Kasumi-1 (cell line): ENCODE results near the gene CPO.
"Not testable (repeated sequence)": the region's sequence is repeated elsewhere in the genome, so short reads cannot be mapped to it uniquely, and the experiment has no call there.

Experiments
- DNase-seq, 2 experiments: peaks; one replicate each; lab custom pipeline; 2025; lab: John Stamatoyannopoulos, UW

Gene CPO

DNA sequence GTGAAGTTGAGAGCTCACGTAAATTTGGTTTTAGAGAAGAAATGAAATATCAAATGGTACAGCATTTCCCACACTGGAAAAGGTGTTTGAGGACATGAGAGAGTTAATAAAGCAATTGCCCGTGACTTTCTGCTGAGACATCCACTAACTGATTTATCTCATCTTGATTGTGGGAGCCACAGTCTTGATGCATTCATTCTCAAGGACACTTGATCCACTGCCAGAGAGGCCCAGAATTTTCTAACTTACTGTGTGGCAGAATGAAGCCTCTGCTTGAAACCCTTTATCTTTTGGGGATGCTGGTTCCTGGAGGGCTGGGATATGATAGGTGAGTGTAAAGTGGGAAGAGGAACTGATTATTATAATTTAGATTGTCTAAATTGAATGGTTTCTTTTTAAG lies at the start of gene CPO:
Gene CPO, plus strand, starts transcription at position 179 of the 400 bp plus-strand sequence. Its CDS starts 82 bp downstream, at position 261.
- DNase-seq: no peak

- DNase-seq: no peak
Observed at GRCh38 chr2:206890179-206890578, 49.1 kb upstream of the CPO start.

DNA sequence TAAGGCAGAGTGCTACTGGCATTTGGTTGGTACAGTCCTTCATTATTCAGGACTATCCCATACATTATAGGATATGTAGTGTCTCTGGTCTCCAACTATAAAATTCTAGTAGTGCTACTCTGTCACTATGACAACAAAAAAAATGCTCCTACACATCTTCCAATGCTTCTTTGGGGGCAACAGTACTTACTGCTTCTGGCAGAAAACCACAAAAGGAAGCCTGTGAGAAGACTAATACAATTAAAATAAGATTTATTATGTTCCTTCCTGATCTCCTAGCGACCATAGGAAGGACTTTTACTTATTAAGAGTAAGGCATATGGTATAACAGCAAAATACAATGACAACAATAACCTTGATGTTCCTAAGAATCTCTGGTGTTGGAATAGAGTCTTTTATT lies 48.4 kb upstream of the CPO start:
- peak in 1 of 2 experiments; percentile 19 for DNase-seq

GRCh38 chr2:206915121-206915520 lies 24.2 kb upstream of the CPO start:
- DNase-seq: peak in 1 of 2 experiments; percentile 20

- DNase-seq: no peak
Observed at GRCh38 chr2:206918263-206918662, 21.1 kb upstream of the CPO start.

- no peak for DNase-seq
Observed at GRCh38 chr2:206920310-206920709, 19.0 kb upstream of the CPO start.

DNA sequence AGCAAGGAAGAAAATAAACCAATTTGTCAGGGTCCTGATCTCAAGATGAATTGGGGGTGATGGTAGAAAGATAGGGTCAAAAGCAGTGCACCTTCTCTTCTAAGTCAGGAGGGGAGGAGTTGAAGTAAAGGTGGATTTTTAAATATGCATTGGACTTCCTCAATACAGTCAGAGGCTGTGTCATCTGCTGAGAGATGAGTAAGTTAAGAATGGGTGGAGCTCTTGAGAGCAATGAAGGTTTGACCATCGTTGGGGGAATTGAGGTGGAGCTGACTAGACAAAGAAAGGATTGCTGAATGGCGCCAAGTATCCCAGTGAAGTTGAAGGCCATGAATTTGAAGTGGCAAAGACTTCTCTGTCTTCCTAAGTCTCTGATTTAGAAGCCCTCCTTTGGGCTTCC lies 18.4 kb upstream of the CPO start:
- DNase-seq: no peak

DNA sequence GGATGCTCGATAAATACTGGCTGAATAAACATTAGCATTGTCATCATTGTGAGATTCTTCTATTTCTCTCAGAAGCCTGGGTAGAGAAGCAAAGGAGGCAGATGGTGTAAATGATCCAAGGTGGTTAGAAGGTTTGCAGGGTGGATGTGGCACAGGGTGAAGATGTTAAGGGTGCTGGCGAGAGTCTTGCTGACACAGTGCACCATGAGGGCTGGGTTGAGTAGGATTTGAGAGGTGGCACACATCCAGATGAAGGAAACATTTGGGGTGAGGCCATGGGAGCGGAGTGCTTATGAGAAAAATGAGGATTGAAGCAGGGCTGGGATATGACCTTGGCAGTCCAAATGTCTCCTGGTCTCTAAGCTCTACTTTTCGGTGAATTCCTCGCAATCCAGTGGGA lies 17.8 kb upstream of the CPO start:
- no peak for DNase-seq

- no peak for DNase-seq
Observed at GRCh38 chr2:206935991-206936842, 3.1 kb upstream of the CPO start.

DNA sequence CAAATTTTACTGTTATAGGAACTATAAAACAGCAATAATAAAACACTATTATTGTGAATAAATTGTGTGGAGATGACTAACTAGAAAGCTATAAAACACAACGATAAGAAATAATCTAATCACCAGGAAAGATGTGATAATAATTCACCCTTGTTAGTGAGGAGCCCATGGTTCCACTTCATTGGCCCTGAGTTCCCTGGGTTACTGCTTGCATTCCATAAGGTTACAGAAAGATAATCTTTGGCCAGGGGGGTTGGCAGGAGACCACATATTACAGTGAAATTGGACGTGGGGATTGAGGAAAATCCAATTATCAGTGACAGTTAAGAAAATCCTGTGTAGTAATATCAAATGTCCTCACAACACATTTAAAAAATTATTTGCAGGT lies 2.5 kb upstream of the CPO start:
- no peak for DNase-seq

DNA sequence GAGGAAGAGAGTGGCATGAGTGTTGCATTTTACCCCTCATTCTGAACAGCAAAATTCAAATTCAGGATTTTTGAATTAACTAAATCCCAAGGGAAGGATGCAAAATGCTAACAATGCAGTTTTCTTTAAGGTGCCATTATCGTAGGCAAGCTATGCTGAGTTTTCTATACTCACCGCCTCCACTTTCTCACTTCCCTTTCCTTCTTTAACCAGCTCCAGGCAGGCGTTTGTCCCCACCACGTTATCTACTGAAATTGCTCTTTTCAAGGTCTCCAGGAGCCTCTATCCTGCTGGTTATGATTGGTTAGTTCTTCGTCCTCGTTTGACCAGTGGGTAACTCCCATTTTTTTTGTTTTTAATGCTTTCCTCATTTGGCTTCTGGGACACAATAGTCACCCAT lies 1.8 kb upstream of the CPO start:
- no peak for DNase-seq

DNA sequence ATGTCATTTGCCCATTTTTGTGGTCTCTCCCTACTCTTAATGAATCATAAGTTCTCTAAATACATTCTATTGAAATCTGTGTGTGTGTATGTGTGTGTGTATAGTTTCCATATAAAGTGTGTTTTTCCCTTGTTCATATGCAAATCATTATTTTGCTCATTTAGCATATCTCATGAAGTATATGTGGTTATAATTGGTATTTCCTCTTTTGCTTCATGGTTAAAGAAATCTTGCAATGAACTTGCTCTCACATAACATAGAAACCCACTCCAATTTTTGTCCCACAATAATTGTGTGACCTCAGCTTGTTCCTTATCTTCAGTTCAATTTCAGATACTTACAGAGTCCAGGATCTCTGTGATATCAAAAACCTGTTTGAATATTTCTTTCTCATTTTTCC lies 1.2 kb downstream of the CPO start:
- no peak for DNase-seq

GRCh38 chr2:206942592-206943478 lies 3.5 kb downstream of the CPO start:
- no peak for DNase-seq

DNA sequence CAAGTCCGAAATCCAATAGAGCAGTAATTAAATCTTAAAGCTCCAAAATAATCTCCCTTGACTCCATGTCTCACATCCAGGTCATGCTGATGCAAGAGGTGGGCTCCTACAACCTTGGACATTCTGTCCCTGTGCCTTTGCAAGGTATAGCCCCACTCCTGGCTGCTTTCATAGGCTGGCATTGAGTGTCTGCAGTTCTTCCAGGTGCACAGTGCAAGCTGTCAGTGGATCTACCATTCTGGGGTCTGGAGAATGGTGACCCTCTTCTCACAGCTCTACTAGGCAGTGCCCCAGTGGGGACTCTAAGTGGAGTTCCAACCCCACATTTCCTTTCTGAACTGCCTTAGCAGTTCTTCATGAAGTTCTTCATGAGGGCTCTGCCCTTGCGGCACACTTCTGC lies 14.1 kb downstream of the CPO start:
- not testable (repeated sequence) for DNase-seq

DNA sequence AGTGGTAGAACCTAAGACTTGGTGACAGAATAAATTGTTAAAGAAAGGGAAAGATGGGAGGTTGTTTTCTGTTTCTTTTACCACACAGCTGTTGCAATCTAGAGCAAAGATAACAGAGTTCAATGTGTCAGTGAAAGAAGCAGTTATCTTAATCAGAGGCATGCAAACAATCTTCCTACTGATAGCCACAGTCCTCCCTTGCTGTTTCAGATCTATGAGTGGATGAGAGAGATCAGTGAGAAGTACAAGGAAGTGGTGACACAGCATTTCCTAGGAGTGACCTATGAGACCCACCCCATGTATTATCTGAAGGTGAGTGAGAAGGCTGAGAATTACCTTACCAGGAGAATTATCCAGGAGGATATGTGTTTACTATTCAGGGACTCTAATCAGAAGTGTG lies 15.9 kb downstream of the CPO start:
- DNase-seq: no peak

DNA sequence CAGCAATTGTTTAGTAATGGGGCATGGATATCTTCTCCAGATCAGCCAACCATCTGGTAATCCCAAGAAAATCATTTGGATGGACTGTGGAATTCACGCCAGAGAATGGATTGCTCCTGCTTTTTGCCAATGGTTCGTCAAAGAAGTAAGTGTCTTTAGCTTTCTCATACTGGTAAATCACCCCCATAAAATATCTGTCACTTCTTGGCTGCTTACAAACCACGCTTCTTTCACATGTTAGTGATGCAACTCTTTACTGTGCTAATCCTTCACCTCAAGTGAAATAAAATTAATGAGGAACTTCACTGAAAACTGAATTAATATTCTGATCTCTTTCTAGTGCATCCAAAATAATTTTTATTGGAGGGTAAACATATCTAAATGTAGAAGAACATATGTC lies 18.9 kb downstream of the CPO start:
- no peak for DNase-seq

- no peak for DNase-seq
Observed at GRCh38 chr2:206962966-206963365, 23.6 kb downstream of the CPO start.

GRCh38 chr2:206968134-206969086 lies 29.1 kb downstream of the CPO start:
- no peak for DNase-seq

DNA sequence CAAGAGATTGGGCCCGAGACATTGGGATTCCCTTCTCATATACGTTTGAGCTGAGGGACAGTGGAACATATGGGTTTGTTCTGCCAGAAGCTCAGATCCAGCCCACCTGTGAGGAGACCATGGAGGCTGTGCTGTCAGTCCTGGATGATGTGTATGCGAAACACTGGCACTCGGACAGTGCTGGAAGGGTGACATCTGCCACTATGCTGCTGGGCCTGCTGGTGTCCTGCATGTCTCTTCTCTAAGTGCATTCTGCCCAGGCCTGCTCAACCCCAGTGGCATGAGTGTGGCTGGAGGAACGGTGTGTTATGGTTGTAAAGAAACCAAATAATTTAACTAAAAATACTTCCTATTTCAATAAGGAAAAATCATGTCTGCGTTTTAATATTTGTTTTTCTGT lies 29.9 kb downstream of the CPO start:
- DNase-seq: no peak

DNA sequence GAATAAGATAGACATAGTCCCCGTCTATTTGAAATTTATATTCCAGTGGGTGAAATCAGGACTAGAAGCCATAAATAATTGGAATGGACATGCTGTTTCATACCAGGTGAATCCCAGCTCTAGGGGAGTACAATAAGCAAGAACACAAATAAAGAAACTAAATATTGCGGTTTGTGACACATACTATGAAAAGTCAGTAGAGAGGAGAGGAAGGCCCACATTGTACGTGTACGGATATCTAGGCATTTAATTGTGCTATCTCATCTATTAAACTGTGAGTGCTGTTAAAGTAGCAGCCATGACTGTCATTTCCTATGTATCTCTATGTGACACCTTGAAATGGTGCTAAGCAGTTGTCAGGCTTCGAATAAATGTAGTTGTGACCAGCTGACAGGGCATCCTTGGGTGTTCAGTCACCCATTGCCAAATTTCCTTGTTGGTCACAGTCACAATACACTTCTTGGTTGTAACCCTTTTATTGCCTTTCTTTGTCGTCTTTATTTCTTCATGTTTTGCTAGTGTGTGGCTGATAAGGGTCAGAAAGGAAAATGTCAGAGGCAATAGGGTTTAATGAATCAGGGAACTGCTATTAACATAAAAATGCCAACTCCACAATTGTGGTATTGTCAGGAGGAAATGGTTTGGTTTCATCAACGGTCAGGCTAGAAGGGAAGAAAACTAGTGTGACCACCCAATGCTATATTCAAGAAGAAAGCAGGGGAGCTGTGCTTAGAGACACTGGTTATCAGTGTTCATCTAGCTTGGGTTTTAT lies 31.5 kb downstream of the CPO start:
- DNase-seq: no peak

- DNase-seq: no peak
Observed at GRCh38 chr2:206971805-206972204, 32.5 kb downstream of the CPO start.
